ENCODE results near the gene FAM209B. TPM values are rescaled to one million over a fixed set of nuclear protein-coding genes. Genes with fewer than 3 reads are reported as not detected.

FAM209B gene
- total RNA-seq, 3 donors from 2014 or later = not detected

DNA sequence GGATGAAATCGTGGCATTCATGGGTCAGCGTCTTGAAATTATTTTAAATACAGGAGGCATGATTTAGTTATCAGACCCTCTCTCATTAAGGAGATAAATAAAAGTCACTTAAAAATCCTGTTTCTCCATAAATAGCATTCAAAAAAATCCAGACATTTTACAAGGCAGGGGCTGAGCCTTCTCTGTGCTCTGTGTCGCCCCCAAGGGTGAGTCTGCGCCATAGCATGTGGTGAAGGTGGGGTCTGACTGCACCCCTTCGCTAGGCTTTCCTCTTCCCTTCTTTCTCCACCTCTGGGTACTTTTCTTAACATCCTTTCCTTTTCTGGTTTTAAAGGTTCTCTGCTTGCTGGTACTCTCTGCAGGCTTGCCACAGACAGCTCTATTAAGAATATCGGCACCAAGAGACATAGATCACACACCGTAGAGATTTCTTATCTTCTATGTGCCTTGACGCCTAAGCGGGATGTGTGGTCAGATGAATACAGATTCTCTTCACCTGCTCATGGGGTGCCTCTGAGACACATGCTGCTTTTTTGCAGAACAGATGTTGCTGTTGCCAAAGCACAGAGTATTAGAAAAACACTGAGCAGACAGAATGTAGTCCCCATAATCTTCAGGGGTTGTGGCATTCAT lies 28.6 kb upstream of the FAM209B start:
- H3K4me1 ChIP-seq = no peaks in the 10 kb centered on the region
- H3K4me3 ChIP-seq = no peak overlapping the region
- intact Hi-C loops (cut with DNase I; ENCODE audit: low total_unique reads) = no loop called here
- H3K36me3 ChIP-seq = no peaks in the 10 kb centered on the region
- H3K27ac ChIP-seq = no peak overlapping the region
- TF ChIP-seq, protein P1, sequence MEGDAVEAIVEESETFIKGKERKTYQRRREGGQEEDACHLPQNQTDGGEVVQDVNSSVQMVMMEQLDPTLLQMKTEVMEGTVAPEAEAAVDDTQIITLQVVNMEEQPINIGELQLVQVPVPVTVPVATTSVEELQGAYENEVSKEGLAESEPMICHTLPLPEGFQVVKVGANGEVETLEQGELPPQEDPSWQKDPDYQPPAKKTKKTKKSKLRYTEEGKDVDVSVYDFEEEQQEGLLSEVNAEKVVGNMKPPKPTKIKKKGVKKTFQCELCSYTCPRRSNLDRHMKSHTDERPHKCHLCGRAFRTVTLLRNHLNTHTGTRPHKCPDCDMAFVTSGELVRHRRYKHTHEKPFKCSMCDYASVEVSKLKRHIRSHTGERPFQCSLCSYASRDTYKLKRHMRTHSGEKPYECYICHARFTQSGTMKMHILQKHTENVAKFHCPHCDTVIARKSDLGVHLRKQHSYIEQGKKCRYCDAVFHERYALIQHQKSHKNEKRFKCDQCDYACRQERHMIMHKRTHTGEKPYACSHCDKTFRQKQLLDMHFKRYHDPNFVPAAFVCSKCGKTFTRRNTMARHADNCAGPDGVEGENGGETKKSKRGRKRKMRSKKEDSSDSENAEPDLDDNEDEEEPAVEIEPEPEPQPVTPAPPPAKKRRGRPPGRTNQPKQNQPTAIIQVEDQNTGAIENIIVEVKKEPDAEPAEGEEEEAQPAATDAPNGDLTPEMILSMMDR (IDR thresholded peaks at IDR 0.05) = no peak
- TF ChIP-seq POLR2AphosphoS5 (IDR thresholded peaks at IDR 0.05) = no peak
- no peak for TF ChIP-seq POLR2A (IDR thresholded peaks at IDR 0.05)
- no peaks in the 10 kb centered on the region for H3K9me3 ChIP-seq
- DNase-seq (ENCODE audit: low spot score in 2 of 2) = no peak
- no peaks in the 10 kb centered on the region for H3K27me3 ChIP-seq

DNA sequence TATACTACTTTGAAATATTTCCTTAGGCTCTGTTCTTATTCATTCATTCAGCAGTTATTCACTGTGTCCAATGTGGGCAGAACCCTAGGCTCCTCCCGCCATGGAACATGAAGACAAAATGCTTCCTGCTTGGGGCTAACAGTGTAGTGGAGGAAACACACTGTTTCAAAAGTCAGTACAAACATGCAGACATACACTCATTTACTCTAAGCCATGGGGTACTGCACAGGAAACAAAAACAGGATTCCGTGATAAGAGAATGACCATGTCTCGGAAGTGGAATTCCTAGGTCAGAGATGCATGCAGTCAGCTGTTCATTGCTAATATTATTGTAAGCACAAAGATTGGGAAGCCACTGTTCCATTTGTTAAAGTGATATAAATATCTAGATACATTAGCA lies 26.9 kb upstream of the FAM209B start:
- intact Hi-C loops (cut with DNase I; ENCODE audit: low total_unique reads) = no loop called here

DNA sequence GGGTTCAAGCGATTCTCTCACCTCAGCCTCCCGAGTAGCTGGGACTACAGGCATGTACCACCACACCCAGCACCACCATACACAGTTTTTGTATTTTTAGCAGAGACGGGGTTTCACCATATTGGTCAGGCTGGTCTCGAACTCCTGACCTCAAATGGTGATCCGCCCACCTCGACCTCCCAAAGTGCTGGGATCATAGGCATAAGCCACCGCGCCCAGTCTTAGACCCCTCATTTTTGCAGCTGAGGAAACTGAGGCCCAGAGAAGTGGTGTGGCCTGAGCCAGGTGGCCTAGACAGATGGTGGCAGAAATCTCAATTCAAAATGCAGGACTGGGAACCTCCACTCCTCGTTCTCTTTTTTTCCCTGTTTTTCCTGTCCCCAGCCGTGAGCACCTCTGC lies 21.1 kb upstream of the FAM209B start:
- TF ChIP-seq, protein P1 (IDR thresholded peaks at IDR 0.05) = no peak
- TF ChIP-seq POLR2A (IDR thresholded peaks at IDR 0.05) (no peak), POLR2AphosphoS5 (IDR thresholded peaks at IDR 0.05) (no peak)
- intact Hi-C loops (cut with DNase I; ENCODE audit: low total_unique reads) = no loop called here
- no peaks in the 10 kb centered on the region for H3K27me3 ChIP-seq
- no peak overlapping the region for H3K4me3 ChIP-seq
- no peak for DNase-seq (ENCODE audit: low spot score in 2 of 2)
- H3K36me3 ChIP-seq = peaks cover 1% of the 10 kb centered on the region
- no peaks in the 10 kb centered on the region for H3K4me1 ChIP-seq
- no peaks in the 10 kb centered on the region for H3K9me3 ChIP-seq
- H3K27ac ChIP-seq = no peak overlapping the region

More for the DNA sequence above, 26.9 kb upstream of the FAM209B start:
- Histone ChIP-seq H3K4me1 (no peaks in the 10 kb centered on the region), H3K4me3 (no peak overlapping the region), H3K36me3 (no peaks in the 10 kb centered on the region), H3K27ac (no peak overlapping the region), H3K9me3 (no peaks in the 10 kb centered on the region), H3K27me3 (no peaks in the 10 kb centered on the region)
- DNase-seq (ENCODE audit: low spot score in 2 of 2) = no peak
- TF ChIP-seq POLR2A (IDR thresholded peaks at IDR 0.05) = no peak
- no peak for TF ChIP-seq POLR2AphosphoS5 (IDR thresholded peaks at IDR 0.05)
- TF ChIP-seq, protein P1 (IDR thresholded peaks at IDR 0.05) = no peak

DNA sequence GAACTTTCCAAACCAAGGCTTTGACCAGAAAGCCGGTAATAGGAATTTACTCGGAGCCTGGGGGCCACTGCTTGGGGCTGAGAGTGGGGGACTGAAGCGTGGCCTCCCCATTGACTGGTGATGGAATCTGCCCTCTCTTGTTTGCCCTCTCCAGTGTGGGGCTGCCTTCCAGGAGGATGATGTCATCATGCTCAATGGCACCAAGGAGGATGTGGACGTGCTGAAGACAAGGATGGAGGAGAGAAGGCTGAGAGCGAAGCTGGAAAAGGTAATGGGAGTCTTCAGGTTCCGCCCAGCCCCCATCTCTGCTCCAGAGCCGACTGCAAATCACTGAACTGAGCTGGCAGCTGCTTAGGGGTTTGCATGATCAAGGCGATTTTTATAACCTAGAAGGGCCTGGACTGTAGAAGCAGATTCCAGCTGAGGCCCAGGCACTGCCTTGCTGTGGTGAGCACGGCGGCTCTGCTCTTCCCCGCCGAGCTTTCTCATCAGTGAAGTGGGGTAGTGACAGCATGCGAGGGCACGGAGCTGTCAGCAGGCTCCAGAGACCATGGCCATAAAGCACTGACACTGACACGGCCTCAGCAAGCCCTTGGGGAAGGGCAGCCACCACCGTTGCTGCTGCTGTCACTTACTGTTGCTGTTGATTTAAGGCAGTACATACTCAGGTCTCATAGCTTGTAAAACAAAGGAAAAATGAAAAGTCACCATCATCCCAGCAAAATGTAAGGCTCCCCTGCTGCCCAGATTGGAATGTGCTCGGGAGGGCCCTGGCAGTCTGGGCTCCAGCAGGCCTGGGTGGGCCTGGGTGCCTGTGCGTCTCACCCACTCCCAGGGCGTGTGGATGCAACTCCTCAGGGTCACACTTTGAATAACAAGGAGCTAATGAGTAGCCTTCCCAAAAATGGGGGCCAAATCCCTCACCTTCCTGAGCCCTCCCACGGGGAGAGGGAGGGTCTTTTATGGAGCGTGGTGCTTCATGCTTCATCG lies 19.6 kb upstream of the FAM209B start:
- Histone ChIP-seq H3K4me1 (no peaks in the 10 kb centered on the region), H3K27ac (no peak overlapping the region), H3K9me3 (no peaks in the 10 kb centered on the region), H3K4me3 (no peak overlapping the region), H3K36me3 (peaks cover 12% of the 10 kb centered on the region), H3K27me3 (no peaks in the 10 kb centered on the region)
- intact Hi-C loops (cut with DNase I; ENCODE audit: low total_unique reads) = no loop called here
- no peak for DNase-seq (ENCODE audit: low spot score in 2 of 2)
- TF ChIP-seq POLR2A (IDR thresholded peaks at IDR 0.05) (no peak), POLR2AphosphoS5 (IDR thresholded peaks at IDR 0.05) (no peak)
- TF ChIP-seq, protein P1 (IDR thresholded peaks at IDR 0.05) = no peak

DNA sequence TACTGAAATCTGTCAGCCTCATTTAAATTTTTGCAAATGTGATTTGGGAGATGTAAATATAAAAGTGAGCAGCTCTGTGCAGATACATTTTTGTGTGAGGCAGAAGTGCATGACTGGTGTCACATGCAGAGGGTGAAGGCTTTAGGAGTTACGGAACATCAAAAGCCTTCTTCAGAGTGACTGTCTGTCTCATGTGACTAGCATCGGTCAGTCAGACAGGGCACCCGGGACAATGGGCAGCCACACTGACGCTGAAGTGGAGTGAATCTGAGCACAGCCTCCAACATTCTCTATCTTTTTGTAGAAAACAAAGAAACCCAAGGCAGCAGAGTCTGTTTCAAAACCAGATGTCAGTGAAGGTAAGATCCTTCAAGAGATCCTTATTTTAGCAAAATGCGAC lies 16.4 kb upstream of the FAM209B start:
- no peak for DNase-seq (ENCODE audit: low spot score in 2 of 2)
- H3K27ac ChIP-seq = no peak overlapping the region
- H3K4me1 ChIP-seq = no peaks in the 10 kb centered on the region
- peaks cover 12 to 21% of the 10 kb centered on the region in 2 donors for H3K9me3 ChIP-seq
- H3K36me3 ChIP-seq = peaks cover 27% of the 10 kb centered on the region
- H3K4me3 ChIP-seq = no peak overlapping the region
- no peak for TF ChIP-seq POLR2AphosphoS5 (IDR thresholded peaks at IDR 0.05)
- TF ChIP-seq, protein P1 (IDR thresholded peaks at IDR 0.05) = no peak
- no peak for TF ChIP-seq POLR2A (IDR thresholded peaks at IDR 0.05)
- intact Hi-C loops (cut with DNase I; ENCODE audit: low total_unique reads) = no loop called here
- no peaks in the 10 kb centered on the region for H3K27me3 ChIP-seq

Data from breast epithelium (tissue), 4 donors.